Spinal cord (tissue), 10 donors: ENCODE data around the gene DEGS2. TPM values are rescaled to one million over a fixed set of nuclear protein-coding genes. Genes with fewer than 3 reads are reported as not detected.

Experiments
- DNase-seq, 6 donors: peaks; one replicate each; pipeline versions ENCODE4 v3.0.0 to v3.0.0-alpha.2; 2013 to 2015; ENCODE audit warnings: low spot score in 6 of 6, low read depth in 4 of 6
- H3K27ac ChIP-seq: one replicate; pipeline ENCODE4 v1.5.1; 2013; ENCODE audit warnings: low read depth, low read length, control low read depth
- H3K27me3 ChIP-seq: one replicate; pipeline ENCODE4 v1.6.1; 2013; ENCODE audit warnings: low read length; ENCODE audit not compliant: control insufficient read depth, insufficient read depth
- H3K36me3 ChIP-seq: one replicate; pipeline ENCODE4 v1.6.1; 2013; ENCODE audit warnings: low read length; ENCODE audit not compliant: control insufficient read depth, insufficient read depth
- H3K4me1 ChIP-seq: one replicate; pipeline ENCODE4 v1.6.1; 2013; ENCODE audit warnings: low read length; ENCODE audit not compliant: control insufficient read depth, insufficient read depth
- H3K4me3 ChIP-seq: one replicate; pipeline ENCODE4 v1.5.1; 2013; ENCODE audit warnings: low read depth, low read length, control low read depth
- H3K9me3 ChIP-seq: one replicate; pipeline ENCODE4 v1.6.1; 2013; ENCODE audit warnings: low read length; ENCODE audit not compliant: control insufficient read depth, insufficient read depth
- WGBS: methylation state at CpG from one replicate; pipeline ENCODE4 v1.1.5; 2013; ENCODE audit warnings: missing lambda C conversion rate; ENCODE audit not compliant: insufficient coverage; 5-methylcytosine and 5-hydroxymethylcytosine counted together
- polyA plus RNA-seq, 2 donors: library from polyadenylated mRNA; unstranded; fragments of 120-200 nt; gene quantifications; one replicate each; pipeline ENCODE4 v1.2.1, GENCODE V29; 2013; ENCODE audit not compliant: insufficient read length in 2 of 2
- total RNA-seq, 2 donors: library from RNA; depleted of rRNA in 1 of 2; stranded (reverse); fragments of 120-200 nt in 1 of 2; fragments of >200 nt in 1 of 2; gene quantifications; one replicate each; pipeline versions ENCODE4 v1.2.3 to v1.2.4, GENCODE V29; 2013 to 2014
- donor health status: healthy.

DEGS2 gene
- total and polyA plus RNA-seq, 4 donors: 0.99 to 7.4 (median 3.6) TPM

DNA sequence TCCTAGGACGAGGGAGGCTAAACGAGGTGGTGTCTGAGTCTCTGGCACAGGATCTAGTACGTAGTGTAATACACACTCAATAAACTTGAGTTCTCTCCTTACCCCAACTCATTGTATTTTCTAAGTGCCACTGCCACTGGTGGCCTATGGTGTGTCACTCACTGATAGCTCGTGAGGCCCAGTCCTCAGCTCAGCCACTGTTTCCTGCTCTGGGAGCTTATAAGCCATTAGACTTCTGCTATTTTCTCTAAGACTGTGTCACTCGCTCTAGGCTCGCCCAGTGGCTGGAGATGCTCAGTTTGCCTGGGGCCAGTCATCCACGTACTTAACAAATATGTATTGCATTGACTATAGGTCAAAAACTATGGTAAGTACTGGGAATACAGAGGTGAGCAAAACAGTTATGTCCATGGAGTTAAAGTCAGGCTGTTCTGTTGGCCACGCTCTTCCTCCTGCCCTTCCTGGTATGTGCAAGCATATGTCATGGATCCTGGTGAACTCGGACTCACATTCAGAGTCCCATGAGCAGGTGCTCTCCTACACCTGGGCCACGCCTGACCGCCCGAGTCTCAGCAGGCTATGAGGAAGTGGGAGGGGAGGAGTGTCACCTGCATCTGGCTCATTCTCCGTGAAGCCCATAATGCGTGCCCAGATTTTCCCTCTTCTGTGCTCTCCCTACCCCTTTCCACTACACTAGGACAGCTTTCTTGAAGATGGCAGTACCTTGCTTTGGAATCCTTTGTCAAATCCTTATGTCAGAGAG is 41.6 kb downstream of the DEGS2 start:
- Histone ChIP-seq H3K36me3 (peaks cover 45% of the 10 kb centered on the region), H3K27me3 (no peaks in the 10 kb centered on the region), H3K9me3 (no peaks in the 10 kb centered on the region), H3K27ac (no peak overlapping the region), H3K4me1 (peaks cover 43% of the 10 kb centered on the region), H3K4me3 (no peak overlapping the region)
- WGBS: 97% methylated on average over 7 of the region's 14 CpGs
- DNase-seq: no peak

DNA sequence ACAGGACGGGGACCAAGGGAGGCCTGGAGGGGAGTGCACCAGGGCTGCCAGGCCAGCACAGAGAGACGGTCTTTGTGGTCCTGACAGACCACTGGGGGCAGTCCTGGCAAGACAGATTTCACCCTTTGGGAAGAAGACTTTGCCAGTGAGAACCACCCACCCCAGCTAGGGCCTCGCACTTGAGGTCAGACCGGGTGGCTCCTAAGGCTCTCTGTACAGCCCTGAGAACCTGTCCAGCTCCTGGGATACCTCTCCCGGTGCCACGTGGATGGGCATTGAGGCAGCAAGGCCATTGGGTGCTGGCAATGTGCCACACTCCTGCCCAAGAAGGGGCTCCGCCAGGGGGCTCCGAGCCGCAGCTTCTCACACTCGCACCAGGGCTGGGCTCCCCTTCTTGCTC is 42.4 kb downstream of the DEGS2 start:
- 91% methylated on average over 10 of the region's 10 CpGs for WGBS
- H3K4me1 ChIP-seq: peaks cover 43% of the 10 kb centered on the region
- H3K9me3 ChIP-seq: no peaks in the 10 kb centered on the region
- H3K27ac ChIP-seq: no peak overlapping the region
- no peak for DNase-seq
- H3K4me3 ChIP-seq: no peak overlapping the region
- H3K36me3 ChIP-seq: peaks cover 42% of the 10 kb centered on the region
- no peaks in the 10 kb centered on the region for H3K27me3 ChIP-seq

DNA sequence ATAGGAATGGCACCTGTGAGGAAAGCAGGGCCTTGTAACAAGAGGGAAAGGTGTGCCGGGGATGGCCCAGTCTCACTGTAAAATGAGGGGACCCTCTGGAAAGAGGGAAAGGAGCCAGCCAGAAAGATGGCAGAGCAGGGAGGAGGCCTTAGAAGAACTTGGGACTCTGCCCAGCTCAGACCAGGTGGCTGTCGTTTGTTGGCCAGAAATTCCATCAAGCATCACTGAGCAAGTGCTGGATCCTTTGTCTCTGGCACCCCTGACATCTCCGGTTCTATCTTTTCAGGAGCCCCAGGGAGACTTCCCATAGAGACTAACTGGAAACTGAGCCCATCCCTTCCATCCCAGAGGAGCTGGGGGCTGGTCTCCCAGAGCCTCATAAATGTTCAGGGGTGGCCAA is 43.3 kb downstream of the DEGS2 start:
- H3K9me3 ChIP-seq: no peaks in the 10 kb centered on the region
- H3K27ac ChIP-seq: no peak overlapping the region
- peak in 2 of 6 donors; percentile 58 to 76 for DNase-seq
- WGBS: 58% methylated on average over 3 of the region's 3 CpGs
- H3K4me1 ChIP-seq: peaks cover 42% of the 10 kb centered on the region
- no peak overlapping the region for H3K4me3 ChIP-seq
- H3K36me3 ChIP-seq: peaks cover 38% of the 10 kb centered on the region
- no peaks in the 10 kb centered on the region for H3K27me3 ChIP-seq

DNA sequence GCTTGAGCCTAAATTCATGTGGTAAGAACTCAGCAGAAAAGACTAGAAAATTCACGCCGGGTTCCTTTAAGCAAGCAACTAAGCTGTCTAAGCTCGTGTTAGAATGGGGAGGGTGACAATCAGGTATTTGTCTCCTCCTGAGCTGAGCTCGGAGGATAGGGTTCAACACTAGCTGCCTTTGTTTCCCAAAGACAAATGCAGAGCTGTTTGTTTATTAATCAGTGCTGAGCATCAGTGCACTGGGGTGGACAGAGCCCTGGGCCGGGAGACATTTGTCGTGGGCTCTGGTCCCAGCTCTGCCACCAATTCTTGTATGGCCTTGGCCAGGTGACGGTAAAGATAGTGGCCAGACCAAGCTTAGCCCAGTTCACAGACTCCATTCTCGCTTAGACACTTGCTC is 43.7 kb downstream of the DEGS2 start:
- Histone ChIP-seq H3K4me1 (peaks cover 38% of the 10 kb centered on the region), H3K27me3 (no peaks in the 10 kb centered on the region), H3K36me3 (peaks cover 34% of the 10 kb centered on the region), H3K4me3 (no peak overlapping the region), H3K9me3 (no peaks in the 10 kb centered on the region), H3K27ac (peak overlapping the region; percentile 64)
- DNase-seq: peak in 2 of 6 donors; percentile 23 to 40
- 60% methylated on average over 8 of the region's 8 CpGs for WGBS

DNA sequence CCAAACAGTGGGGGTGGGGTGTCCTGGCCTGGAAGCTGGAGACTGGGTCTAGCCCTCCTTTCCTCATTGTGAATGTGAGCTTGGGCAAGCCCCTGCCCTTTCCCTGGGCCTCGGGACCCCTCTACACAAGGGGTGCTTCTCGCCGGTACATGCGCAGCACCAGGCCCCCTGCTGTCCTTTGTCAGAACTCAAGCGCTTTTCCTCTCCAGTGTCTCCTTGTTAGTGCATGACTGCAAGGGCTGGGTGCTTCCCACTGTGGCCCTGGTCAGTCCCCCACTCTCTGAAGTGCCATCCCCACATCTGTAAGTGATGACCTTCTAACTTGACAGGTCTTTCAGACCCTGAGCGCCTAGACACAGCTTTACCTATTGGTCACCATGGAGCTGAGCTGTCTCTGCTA is 44.2 kb downstream of the DEGS2 start:
- H3K4me1 ChIP-seq: peaks cover 35% of the 10 kb centered on the region
- H3K27ac ChIP-seq: peak overlapping the region; percentile 64
- 80% methylated on average over 6 of the region's 6 CpGs for WGBS
- H3K9me3 ChIP-seq: no peaks in the 10 kb centered on the region
- no peak overlapping the region for H3K4me3 ChIP-seq
- DNase-seq: no peak
- H3K27me3 ChIP-seq: no peaks in the 10 kb centered on the region
- H3K36me3 ChIP-seq: peaks cover 29% of the 10 kb centered on the region

DNA sequence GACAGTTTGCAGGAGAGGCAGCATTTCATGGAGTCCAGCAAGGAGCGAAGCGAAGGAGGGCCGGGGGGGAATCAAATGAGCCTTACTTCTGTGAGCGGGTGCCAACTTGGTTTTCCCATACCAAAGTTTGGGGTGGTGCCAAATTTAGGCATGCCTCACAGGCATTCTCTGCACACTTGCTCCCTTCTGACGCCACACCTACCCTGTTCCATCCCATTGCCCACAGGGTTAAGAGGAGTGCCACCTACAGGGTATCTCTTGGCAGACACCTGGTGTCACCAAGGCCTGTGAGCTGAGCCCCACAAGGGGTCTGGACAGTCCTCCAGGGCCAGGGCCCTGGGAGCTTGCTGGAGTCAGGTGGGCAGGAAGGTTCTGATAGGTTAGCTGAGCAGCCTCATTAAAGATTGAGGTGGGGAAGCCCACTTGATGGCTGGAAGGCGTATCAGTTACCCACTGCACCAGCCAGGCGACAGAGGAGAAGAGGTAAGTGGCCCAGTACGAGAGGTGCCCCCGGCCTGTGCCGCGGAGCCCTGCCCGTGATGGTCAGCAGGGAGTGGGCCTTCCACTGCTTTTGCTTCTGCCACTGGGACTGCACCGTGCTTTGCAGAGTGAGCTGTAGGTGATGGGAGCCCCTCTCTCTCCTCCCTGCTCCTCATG is 45.2 kb downstream of the DEGS2 start:
- Histone ChIP-seq H3K27ac (no peak overlapping the region), H3K27me3 (no peaks in the 10 kb centered on the region), H3K4me1 (peaks cover 35% of the 10 kb centered on the region), H3K4me3 (no peak overlapping the region), H3K9me3 (no peaks in the 10 kb centered on the region), H3K36me3 (peaks cover 26% of the 10 kb centered on the region)
- 90% methylated on average over 9 of the region's 13 CpGs for WGBS
- DNase-seq: no peak

DNA sequence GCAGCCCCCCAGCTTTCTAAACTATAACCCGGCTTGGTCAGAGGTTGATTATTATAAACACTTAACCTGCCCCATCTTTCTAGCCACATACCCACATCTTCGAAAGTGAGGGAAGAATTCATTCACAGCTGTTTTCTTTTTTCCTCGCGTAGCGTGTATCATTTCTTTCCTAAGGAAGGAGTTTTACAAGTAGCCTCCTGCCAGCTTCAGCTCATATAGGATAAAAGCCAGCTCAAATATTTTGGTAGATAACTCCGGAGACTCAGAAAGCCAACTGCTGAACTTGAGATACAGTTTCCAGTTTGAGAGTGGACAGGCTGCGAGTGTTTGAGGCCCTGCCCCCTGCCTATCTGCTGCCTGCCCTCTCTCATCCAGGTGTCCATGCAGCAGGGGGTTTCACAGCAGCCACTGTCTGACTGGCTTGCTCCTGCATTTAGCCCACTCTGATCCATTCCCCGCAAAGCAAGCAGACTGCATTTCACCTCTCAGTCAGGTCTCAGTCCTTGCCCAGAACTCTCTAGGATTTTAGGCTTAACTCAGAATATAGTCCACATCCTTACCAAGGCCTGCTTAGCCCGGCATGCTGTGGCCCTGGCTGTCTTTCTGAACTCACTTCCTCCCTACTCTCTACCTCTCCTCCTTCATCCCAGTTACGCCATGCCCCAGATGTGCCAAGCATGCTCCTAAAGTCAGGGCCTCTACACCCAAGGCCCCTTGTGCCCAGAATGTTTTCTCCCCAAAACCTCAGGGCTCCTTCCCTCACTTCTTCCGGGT is 47.3 kb downstream of the DEGS2 start:
- Histone ChIP-seq H3K9me3 (no peaks in the 10 kb centered on the region), H3K36me3 (peaks cover 19% of the 10 kb centered on the region), H3K27ac (no peak overlapping the region), H3K27me3 (no peaks in the 10 kb centered on the region), H3K4me1 (peaks cover 36% of the 10 kb centered on the region), H3K4me3 (no peak overlapping the region)
- no peak for DNase-seq
- WGBS: 85% methylated on average over 5 of the region's 11 CpGs

DNA sequence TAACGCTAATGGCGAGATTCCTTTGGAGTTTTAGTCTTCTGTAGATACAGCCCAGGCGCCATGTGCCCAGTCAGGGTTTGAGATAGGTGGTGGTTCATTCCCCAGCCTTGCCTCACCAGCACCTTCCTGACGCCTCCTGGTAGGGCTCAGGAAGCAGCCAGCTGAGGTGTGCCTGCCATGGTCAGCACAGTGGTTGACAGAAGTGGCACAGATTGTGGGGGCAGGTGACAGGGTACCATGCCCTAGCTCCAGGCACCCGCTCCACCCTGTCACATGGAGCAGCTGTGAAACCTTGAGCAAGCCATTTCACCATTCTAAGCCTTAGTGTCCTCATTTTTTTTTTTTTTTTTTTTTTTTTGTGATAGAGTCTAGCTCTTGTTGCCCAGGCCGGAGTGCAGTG is 48.6 kb downstream of the DEGS2 start:
- Histone ChIP-seq H3K27me3 (no peaks in the 10 kb centered on the region), H3K4me1 (peaks cover 24% of the 10 kb centered on the region), H3K4me3 (no peak overlapping the region), H3K9me3 (no peaks in the 10 kb centered on the region), H3K36me3 (peaks cover 18% of the 10 kb centered on the region), H3K27ac (no peak overlapping the region)
- no peak for DNase-seq
- whole genome bisulfite sequencing: 94% methylated on average over 3 of the region's 6 CpGs

DNA sequence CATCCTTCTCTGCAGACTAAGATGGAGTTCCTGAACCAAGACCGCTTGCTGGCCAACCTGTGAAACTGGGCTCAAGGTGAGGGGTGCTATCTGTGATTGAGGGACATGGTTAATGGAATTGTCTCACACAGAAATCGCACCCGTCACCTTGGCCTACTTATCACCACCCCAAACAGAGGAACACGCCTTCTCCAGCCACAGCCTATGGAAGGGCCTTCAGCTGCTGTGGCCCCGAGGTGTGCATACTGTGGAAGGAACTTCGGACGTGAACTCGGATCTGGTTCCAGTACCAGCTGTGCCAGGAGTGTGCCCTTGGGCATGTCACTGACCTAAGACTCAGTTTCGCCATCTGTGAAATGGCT is 49.9 kb downstream of the DEGS2 start:
- WGBS: 96% methylated on average over 4 of the region's 9 CpGs
- H3K4me3 ChIP-seq: no peak overlapping the region
- H3K27ac ChIP-seq: no peak overlapping the region
- peaks cover 16% of the 10 kb centered on the region for H3K4me1 ChIP-seq
- peaks cover 14% of the 10 kb centered on the region for H3K36me3 ChIP-seq
- no peaks in the 10 kb centered on the region for H3K27me3 ChIP-seq
- H3K9me3 ChIP-seq: no peaks in the 10 kb centered on the region
- DNase-seq: no peak
